ENCODE results near the gene NEB.
"Not testable (repeated sequence)": the region's sequence is repeated elsewhere in the genome, so short reads cannot be mapped to it uniquely, and the experiment has no call there.

The NEB gene

DNA sequence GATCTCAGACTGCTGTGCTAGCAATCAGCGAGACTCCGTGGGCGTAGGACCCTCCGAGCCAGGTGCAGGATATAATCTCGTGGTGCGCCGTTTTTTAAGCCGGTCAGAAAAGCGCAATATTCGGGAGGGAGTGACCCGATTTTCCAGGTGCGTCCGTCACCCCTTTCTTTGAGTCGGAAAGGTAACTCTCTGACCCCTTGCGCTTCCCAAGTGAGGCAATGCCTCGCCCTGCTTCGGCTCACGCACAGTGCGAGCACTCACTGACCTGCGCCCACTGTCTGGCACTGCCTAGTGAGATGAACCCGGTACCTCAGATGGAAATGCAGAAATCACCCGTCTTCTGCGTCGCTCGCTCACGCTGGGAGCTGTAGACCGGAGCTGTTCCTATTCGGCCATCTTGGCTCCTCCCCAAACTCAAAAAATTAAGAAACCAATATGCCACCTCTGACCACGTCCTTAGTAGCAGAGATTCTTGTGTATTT is 29.8 kb downstream of the NEB start:
- DNase-seq (ENCODE audit: low read depth, low spot score), result not testable (repeated sequence)

DNA sequence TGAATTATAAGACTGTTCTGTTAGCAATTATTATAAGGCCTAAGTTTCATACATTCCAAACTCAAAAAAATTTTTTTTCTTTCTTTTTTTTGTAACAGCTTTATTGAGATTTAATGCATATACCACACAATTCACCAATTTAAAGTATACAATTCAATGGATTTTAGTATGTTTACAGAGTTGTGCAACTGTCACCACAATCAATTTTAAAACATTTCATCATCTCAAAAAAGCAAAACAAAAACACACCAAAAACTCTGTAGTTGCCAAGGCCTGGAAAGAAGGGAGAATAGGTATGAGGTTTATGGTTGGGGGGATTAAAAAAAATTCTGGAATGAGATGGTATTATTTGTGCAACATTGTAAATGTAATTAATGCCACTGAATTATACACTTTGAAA is 36.1 kb downstream of the NEB start:
- DNase-seq (ENCODE audit: low read depth, low spot score), result not testable (repeated sequence)

DNA sequence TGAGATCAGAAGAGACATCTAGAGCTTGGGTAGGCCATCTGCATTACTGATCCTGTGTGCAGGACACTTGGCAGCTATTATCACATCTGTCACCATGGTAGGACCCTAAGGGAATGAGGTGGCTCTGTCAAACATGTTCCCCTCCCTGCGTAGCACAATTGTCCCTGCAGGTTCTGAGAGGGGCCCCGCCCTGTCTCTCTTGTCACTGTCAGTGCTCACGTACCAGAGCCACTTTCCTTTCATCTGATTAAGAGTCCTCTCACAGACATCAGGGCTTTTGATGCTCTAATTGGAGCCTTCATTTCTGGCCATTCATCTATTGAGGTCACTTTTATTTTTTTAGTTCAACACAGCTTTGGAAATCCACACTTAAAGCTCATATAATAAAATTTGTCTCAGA is 38.5 kb downstream of the NEB start:
- DNase-seq (ENCODE audit: low read depth, low spot score), result no peak

DNA sequence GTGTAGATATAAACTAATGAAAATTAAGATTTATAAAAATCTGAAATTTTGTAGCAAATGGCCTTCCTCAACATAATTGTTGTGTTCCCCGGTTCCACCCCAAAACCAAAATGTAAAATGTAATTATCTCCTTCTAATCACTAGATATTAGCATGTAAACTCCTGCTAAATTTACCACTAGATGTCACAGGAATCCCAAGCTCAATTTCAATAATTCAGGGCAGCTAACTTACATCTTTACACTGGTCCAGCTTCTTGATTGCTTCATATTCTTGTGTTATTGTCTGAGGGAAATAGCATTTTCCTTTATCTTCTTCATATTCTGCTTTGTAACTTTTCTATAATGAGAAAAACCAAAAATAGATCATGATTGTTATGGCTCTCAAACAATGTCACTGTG is 42.6 kb downstream of the NEB start:
- no peak for DNase-seq (ENCODE audit: low read depth, low spot score)

DNA sequence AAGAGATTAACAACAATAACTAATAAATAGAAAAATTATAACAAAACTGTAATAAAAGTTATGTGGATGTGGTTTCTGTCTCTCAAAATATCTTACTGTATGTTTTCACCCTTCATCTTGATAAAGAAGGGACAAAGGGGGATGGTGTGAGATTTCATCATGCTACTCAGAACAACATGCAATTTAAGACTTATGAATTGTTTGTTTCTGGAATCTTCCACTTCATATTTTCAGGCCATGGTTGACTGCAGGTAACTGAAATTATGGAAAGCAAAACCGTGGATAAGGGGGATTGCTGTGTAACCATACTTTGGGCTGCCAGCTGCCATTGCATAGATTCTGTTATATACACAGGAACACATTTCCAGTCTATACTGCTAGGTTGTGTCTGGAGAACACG is 45.6 kb downstream of the NEB start:
- DNase-seq (ENCODE audit: low read depth, low spot score), result no peak

DNA sequence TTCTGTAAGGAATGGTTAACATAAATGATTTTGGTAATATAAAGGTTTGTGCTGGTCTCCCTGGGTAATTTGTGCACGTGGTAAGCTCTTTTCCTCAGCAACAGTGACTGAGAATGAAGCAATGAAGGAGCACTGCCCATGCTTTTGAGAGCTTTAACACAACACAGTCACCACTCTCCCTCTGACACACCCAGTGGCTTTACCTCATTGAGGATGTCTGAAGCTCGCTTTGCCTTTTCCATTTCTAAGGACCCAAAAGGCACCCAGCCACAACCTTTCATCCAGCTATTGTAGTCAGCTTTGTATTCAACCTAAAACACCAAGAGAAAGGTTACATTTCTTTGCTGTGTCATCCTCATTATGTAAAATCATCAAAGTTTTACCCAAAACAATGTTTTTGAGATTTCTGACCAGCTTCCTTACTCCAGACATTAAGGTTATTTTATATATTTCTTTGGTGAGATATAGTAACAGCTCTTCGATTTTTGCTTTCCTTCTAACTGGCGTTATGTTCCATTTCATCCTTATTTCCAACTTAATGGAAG is 51.7 kb downstream of the NEB start:
- no peak for DNase-seq (ENCODE audit: low read depth, low spot score)

DNA sequence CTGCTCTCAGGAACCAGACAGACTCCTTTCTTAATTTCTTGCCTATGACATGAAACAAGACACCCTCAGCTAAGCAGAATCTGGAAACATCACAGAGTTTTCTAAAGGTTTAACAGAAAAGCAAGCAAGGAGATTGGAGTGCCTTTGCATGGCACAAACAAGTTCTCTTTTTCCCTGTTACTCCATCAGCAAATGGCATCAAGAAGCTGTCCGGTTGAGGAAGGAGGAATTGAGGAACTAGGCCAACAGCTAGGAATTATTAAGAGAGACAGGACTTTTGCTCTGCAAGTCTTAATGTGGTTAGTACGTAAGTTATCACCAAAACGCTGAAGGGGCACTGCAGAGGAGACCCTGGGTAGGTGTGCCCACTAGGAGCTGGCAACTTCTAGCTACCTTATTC is 53.2 kb downstream of the NEB start:
- DNase-seq (ENCODE audit: low read depth, low spot score), result no peak

DNA sequence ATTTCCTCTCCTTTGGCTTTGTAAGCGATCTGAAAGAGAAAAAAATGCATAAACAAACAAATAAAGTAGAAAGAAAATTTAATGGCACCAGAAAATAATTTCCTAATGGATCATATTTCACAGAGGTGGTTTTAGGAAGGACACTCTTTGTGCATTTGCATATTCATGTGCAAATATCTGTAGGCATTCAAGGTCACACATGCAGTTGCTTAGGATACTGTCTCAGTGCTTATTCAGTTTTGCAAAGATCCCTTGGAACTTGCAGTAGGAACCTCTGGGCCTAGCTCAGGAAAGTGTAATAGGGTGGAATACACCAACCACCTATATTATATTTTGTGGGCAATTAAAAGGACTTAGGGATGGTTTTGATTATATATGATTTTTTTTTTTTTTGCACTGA is 54.3 kb downstream of the NEB start:
- no peak for DNase-seq (ENCODE audit: low read depth, low spot score)

DNA sequence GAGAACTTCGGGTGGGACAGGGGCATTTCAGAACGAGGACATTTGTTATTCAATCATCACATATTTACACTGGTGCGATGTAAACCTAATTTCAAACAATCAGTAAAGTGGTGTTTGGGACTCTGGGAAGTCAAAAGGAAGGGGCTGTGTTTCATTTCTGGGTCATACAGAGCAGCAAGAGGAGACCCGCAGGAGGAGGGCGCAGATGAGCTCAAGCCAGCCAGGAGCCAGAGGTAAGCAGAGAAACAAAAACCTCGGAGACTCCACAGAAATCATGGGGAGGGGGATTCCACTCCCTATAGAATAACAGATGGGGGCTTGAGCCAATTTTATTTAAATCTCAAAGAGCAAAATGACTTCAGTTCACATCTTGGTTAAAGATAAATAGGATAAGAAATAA is 55.4 kb downstream of the NEB start:
- no peak for DNase-seq (ENCODE audit: low read depth, low spot score)

DNA sequence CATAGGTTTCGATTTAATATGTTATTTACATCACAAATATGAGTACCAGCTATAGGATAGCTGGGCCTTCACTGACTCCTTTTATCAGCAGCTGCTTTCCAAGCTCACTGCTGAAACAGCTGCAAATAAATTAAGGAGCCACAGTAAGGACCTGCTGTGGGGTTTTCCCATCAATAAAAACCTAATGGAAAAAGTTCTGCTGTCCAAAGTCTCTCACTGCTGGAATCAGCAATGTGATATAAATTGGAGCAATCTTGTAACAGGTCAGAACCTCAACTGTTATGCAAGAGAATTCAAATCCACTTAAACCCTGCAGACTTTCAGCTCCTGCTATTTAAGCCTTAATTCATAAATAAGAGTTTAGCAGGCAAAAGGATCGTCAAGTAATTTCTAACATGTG is 61.3 kb downstream of the NEB start:
- no peak for DNase-seq (ENCODE audit: low read depth, low spot score)

DNA sequence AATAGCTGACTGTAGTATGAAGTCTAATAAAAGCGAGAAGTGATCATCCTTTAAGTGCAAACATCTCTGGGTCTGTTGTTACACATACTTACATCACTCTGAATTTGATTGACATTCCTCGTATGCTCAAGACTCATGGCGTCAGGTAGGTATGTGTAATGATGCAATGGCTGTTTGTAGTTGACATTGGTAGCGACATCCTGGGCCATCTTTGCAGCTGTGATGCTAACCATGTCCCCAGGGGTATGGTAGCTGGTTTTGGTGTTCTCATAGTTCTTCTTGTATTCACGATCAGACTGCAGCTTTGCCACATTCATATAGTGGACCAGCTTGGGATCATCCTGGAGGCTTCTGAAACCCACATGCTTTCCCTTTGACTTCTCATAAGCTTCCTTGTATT is 62.0 kb downstream of the NEB start:
- DNase-seq (ENCODE audit: low read depth, low spot score), result no peak

DNA sequence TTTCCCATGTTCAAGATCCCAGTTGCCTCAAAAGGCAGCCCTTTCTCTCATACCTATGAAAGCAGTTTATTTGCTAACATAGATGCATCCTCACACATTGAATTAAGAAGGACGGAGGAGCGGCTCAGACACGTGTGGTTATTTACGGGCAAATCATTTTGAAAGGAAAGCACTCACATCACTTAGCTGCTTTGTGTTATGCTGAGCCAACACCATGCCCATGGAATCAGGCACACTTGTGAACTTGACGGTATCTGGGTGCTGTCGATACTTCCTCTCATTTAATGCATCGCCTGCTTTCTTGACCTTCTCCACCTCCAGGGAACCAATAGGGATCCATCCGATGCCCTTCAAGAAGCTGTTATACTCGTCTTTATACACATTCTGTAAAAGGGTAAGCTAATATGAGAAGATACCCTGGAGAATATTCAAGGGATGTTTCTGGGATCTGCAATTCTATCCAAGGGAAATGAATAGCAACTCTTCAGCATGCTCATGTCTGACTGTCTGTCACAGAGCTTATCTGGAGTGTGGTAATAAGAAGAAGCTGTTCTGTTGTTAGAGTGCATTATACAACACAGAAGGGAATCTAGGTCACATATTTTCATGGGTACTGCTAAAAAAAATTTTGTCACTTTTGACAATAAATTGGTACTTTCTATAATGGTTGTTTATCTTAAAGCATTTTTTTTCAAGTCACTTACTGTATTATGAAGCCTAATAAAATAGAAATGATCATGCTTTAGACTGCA is 63.3 kb downstream of the NEB start:
- no peak for DNase-seq (ENCODE audit: low read depth, low spot score)

DNA sequence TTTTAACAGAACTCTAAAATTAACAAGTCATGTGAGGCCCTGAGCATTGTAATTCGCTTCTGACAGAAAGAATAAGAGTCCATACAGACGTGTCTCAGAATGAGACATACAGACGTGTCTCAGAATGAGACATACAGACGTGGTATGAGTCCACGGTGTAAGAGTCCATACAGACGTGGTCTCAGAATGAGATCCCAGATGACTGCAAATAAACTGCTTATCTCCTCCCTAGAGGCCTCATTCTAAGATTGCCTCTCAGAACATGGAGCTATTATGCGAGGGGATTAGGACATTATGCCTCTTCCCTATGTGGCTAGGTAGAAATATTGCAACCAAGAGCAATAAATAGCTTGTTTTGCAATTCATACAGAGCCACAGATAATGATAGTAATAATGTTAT is 63.9 kb downstream of the NEB start:
- no peak for DNase-seq (ENCODE audit: low read depth, low spot score)

DNA sequence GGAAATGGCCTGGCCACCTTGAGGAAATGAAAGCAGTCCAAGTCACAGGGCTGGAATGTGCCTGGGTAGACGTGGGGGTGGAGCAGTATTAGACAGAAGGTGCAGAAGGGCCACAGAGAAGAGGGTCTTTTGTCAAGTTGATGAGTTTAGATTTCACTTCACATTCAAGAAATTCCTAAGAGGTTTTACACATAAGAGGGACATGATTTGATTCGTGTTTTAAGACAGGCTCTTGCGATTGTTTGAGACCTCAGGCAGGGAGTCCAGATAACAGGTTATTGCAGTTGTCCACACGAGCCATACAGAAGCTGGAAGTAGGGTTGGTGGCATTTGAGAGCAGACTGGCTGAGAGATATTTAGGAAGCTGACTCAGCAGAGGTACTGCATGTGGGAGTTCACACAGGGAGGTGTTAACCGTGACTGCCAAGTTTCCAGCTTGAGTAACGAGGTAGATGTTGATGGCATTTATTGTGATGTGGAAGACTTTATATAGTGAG is 64.6 kb downstream of the NEB start:
- DNase-seq (ENCODE audit: low read depth, low spot score), result no peak

DNA sequence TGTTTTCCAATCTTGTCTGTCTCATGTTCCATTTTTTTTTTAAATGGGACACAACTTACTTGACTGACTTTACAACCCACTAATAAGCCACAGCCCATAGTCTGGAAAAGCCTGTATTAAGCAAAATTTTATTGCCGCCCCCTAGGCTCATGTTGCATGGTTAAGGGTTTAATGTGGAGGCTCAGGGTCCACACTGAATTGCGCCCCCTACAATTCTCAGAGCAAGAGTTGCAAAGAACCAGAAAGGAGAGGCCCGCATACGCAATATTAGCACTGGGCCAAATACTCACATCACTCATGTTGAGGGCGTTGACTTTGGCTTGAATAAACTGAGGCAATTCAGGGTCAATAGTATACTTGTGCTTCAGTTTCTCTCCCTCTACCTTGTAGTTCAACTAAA is 65.5 kb downstream of the NEB start:
- no peak for DNase-seq (ENCODE audit: low read depth, low spot score)

DNA sequence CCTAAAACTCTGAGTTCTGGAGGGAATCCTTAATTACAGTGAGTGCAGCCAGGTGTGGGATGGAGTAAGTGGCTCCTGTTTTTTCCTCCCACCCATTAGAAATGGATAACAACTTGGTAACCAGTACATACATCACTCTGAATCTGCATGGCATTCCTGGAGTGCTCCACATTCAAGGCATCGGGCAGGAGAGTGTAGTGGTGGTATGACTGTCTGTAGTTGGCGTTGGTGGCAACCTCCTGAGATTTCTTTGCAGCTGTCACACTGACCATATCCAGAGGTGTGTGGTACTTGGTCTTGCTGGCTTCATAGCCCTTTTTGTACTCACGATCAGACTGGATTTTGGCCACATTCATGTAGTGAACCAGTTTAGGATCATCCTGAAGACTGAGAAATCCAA is 68.3 kb downstream of the NEB start:
- no peak for DNase-seq (ENCODE audit: low read depth, low spot score)

DNA sequence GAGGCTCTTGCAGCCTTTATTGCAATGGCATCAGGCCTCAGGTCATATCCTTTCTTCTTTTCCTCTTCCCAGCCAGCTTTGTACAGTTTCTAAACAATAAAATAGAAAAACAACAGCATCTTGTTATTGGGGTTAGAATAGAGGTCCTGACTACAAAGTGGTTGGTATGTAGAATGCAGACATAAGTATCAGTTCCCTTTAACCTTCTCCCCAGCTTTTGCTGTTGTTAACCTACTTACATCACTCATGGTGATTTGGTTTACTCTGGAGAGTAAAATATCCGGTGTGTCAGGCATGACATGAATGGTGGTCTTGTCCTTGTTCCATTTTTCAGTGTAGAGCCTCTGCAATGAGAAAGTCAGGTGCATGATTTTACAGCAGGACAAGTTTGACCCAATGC is 69.8 kb downstream of the NEB start:
- DNase-seq (ENCODE audit: low read depth, low spot score), result no peak

DNA sequence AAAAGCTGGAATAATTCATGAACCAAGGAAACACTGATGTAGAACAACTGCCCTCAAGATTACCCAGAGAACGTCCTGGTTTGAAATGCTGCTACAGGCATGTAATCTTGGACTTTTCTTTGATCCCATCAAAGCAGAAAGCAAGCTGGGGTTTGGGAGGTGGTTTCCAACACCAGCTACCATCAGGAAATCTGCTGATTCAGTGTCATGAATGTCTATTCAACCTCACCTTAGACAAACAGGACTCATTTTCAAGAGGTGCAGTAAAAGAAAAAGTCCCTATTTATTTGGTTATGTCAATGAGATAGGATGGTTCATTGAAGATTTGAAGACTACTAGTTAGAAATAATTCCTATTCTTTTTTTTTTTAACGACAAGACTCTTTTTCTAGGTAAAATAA is 72.7 kb downstream of the NEB start:
- DNase-seq (ENCODE audit: low read depth, low spot score), result no peak

DNA sequence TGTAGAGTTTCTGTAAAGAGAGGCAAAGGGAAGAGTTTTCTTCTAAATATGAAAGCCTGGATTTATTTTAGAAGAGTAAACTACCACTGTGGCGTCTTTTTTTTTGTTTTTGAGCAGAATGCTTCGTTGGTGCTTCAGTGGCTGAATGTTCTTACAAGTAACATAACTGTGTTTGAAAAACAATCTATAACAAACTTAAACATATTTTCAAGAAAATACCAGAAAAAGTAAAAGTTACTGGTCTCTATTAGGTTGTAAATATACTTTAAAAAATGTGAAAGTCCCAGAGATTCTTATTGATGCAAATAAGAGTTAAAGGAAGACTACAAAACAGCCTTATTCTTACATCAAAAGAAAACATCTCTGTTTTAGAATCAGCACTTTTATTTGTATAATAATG is 76.2 kb downstream of the NEB start:
- DNase-seq (ENCODE audit: low read depth, low spot score), result no peak

DNA sequence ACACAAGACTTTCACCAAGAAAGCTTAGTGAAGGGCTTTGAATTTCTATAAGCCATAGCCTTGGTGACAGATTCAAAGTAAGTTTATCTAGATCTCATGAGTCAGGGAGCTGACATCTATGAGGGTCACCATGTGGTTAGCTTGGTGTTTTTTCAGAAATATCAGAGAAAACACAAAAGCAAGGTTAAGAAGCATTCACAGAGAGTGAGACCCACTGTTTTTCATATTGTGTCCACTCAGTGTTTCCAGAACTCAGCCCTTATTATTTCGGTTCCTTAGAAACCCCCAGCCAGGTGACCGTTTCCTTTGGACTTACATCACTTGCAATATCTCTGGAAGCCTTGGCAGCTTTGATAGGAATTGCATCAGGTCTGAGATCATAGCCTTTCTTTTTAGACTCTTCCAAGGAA is 76.6 kb downstream of the NEB start:
- no peak for DNase-seq (ENCODE audit: low read depth, low spot score)

DNA sequence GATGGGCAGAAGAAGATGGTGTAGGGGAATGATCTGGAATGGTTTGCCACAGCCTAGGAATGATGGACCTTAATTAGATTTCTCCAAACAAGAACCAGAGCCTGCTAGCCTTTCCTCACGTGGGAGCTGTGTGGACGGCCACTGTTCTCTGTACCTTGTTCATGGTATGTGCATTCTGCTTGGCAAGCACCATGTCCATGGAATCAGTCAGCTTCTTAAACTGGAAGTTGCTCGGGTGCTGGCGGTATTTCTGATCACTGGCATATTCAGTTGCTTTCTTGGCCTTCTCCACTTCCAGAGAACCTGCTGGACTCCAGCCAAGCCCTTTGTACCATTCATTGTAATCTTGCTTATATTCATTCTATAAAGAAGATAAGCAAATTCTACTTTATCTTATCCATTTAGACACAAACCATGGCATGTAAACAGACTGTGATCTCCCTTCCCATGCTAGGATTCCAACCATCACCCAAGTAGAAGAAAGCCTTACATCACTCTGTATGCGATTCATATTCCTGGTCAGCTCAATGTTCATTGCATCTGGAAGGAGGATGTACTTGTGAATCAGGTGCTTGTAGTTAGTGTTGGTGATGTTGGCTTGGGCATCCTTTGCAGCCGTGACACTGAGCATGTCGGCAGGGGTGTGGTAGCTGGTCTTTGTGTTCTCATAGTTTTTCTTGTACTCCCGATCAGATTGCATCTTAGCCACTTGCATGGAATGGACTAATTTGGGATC is 78.4 kb downstream of the NEB start:
- no peak for DNase-seq (ENCODE audit: low read depth, low spot score)

DNA sequence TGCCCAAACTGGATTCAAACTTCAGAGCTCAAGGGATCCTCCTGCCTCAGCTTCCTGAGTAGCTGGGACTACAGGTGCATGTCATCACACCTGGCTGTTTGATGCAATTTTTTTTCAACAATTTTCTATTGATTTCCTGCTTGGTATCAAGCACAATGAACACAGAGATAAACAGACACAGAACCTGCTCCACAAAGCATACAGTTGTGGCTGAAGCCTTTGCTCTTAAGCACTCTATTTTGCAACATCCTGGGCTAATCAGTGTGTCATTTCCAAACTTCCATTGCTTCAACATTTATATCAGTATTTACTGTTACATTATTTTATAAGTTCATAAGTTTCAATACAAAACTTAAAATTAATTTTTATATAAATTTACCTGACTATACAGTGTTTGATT is 79.4 kb downstream of the NEB start:
- DNase-seq (ENCODE audit: low read depth, low spot score), result no peak

DNA sequence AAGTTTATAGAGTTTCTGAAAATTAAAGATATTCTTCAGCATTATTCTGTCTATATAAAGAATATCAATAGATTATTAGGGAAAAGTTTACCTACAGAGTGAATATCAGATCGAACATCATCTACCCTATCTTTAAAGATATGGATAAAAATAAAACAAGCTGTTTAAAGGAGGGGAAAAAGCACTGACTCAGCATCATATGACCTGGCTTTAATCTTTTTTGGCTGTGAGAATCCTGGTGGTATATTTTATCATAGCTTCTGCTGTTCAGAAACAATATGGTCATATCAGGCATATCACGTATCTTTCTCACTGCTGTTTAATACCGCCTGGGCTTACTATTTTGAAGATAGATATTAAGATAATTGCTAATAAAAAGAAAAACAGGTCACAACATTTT is 80.2 kb downstream of the NEB start:
- no peak for DNase-seq (ENCODE audit: low read depth, low spot score)
